Smooth muscle cell (in vitro differentiated cells): ENCODE measurements around the gene GIMAP5. TPM values are rescaled to one million over a fixed set of nuclear protein-coding genes. Genes with fewer than 3 reads are reported as not detected.

Experiments used
- DNase-seq: peaks from one replicate; lab custom pipeline; 2025; ENCODE audit not compliant: unreplicated experiment; lab: John Stamatoyannopoulos, UW
- H2AFZ ChIP-seq: fragments of 200-600 bp; sonication (generic); 2 replicates; pipeline ENCODE4 v1.6.0; 2016; ENCODE audit warnings: antibody characterized with exemption, low read depth, mild to moderate bottlenecking
- H3F3A ChIP-seq: fragments of 200-600 bp; sonication (generic); 2 replicates; pipeline ENCODE4 v1.6.0; 2017; ENCODE audit warnings: antibody characterized with exemption, low read depth
- H3K27ac ChIP-seq: fragments of 200-600 bp; sonication (generic); 2 replicates; pipeline ENCODE4 v1.5.1; 2016; ENCODE audit warnings: low read depth, mild to moderate bottlenecking
- H3K27me3 ChIP-seq: fragments of 200-600 bp; sonication (generic); 2 replicates; pipeline ENCODE4 v1.6.1; 2016; ENCODE audit warnings: low read depth, mild to moderate bottlenecking
- H3K36me3 ChIP-seq: fragments of 200-600 bp; sonication (generic); 2 replicates; pipeline ENCODE4 v1.5.1; 2016; ENCODE audit warnings: low read depth
- H3K4me1 ChIP-seq: fragments of 200-600 bp; sonication (generic); 2 replicates; pipeline ENCODE4 v1.5.1; 2016; ENCODE audit warnings: low read depth
- H3K4me2 ChIP-seq: fragments of 200-600 bp; sonication (generic); 2 replicates; pipeline ENCODE4 v1.6.0; 2016; ENCODE audit warnings: mild to moderate bottlenecking
- H3K4me3 ChIP-seq: fragments of 200-600 bp; sonication (generic); 2 replicates; pipeline ENCODE4 v1.5.1; 2016; ENCODE audit warnings: mild to moderate bottlenecking
- H3K79me2 ChIP-seq: fragments of 200-600 bp; sonication (generic); 2 replicates; pipeline ENCODE4 v1.6.0; 2016; ENCODE audit warnings: low read depth, mild to moderate bottlenecking
- H3K9ac ChIP-seq: fragments of 200-600 bp; sonication (generic); 2 replicates; pipeline ENCODE4 v1.6.0; 2016; ENCODE audit warnings: low read depth
- H3K9me3 ChIP-seq: fragments of 200-600 bp; sonication (generic); replicated peaks from 2 replicates; pipeline ENCODE4 v1.5.1; 2016; ENCODE audit warnings: low read depth
- H4K20me1 ChIP-seq: fragments of 200-600 bp; sonication (generic); 2 replicates; pipeline ENCODE4 v1.6.0; 2016; ENCODE audit warnings: low read depth
- CTCF ChIP-seq: fragments of 200-600 bp; sonication (generic); IDR thresholded peaks from 2 replicates; pipeline ENCODE4 v1.5.1; 2017; ENCODE audit warnings: borderline replicate concordance, mild to moderate bottlenecking, antibody characterized with exemption; ENCODE audit not compliant: insufficient read depth, poor library complexity, severe bottlenecking
- WGBS: methylation state at CpG from one replicate; pipeline ENCODE4 v1.1.7; 2016; ENCODE audit warnings: low lambda C conversion rate; 5-methylcytosine and 5-hydroxymethylcytosine counted together
- polyA plus RNA-seq: library from polyadenylated mRNA; unstranded; fragments of >200 nt; fragmentation: Nextera tagmentation; extraction: Ambion mirVana; gene quantifications from 2 replicates; pipeline ENCODE4 v1.2.1, GENCODE V29; 2016
- total RNA-seq: library from RNA; depleted of rRNA; stranded (reverse); fragments of >200 nt; gene quantifications from 2 replicates; pipeline ENCODE4 v1.2.3, GENCODE V29; 2014

Gene GIMAP5
- total and polyA plus RNA-seq, 2 experiments from 2014 or later = not detected

GRCh38 chr7:150723467-150723866, 13.8 kb upstream of the GIMAP5 start:
- no peak overlapping the region for H2AFZ ChIP-seq
- WGBS = 78% methylated on average over 1 of the region's 1 CpG
- no peak overlapping the region for H3K4me3 ChIP-seq

GRCh38 chr7:150727381-150727780, 9.8 kb upstream of the GIMAP5 start:
- no peak overlapping the region for H2AFZ ChIP-seq
- no peak overlapping the region for H3K4me2 ChIP-seq
- H3K4me1 ChIP-seq = no peaks in the 10 kb centered on the region
- no peak for DNase-seq
- no peaks in the 10 kb centered on the region for H3K79me2 ChIP-seq
- no peaks in the 10 kb centered on the region for H3K9me3 ChIP-seq
- H3K27ac ChIP-seq = no peak overlapping the region
- H3K36me3 ChIP-seq = no peaks in the 10 kb centered on the region
- no peaks in the 10 kb centered on the region for H3F3A ChIP-seq
- H3K9ac ChIP-seq = no peak overlapping the region
- peaks cover 7% of the 10 kb centered on the region for H3K27me3 ChIP-seq
- 65% methylated on average over 3 of the region's 3 CpGs for WGBS
- no peaks in the 10 kb centered on the region for H4K20me1 ChIP-seq
- no peak for TF ChIP-seq CTCF
- no peak overlapping the region for H3K4me3 ChIP-seq

More at GRCh38 chr7:150723467-150723866, 13.8 kb upstream of the GIMAP5 start:
- Histone ChIP-seq H3K27me3 (peaks cover 3% of the 10 kb centered on the region), H3K27ac (no peak overlapping the region), H3K9me3 (no peaks in the 10 kb centered on the region), H3K79me2 (no peaks in the 10 kb centered on the region), H4K20me1 (no peaks in the 10 kb centered on the region), H3F3A (no peaks in the 10 kb centered on the region), H3K4me2 (no peak overlapping the region), H3K36me3 (no peaks in the 10 kb centered on the region), H3K4me1 (no peaks in the 10 kb centered on the region), H3K9ac (no peak overlapping the region)
- TF ChIP-seq CTCF = no peak
- DNase-seq = no peak

- no peaks in the 10 kb centered on the region for H4K20me1 ChIP-seq
- no peak overlapping the region for H2AFZ ChIP-seq
- H3K4me3 ChIP-seq = no peak overlapping the region
- H3K27ac ChIP-seq = no peak overlapping the region
- H3K36me3 ChIP-seq = no peaks in the 10 kb centered on the region
- DNase-seq = no peak
- H3K4me2 ChIP-seq = no peak overlapping the region
- no peaks in the 10 kb centered on the region for H3K4me1 ChIP-seq
- H3F3A ChIP-seq = no peaks in the 10 kb centered on the region
- no peaks in the 10 kb centered on the region for H3K79me2 ChIP-seq
- TF ChIP-seq CTCF = no peak
- H3K9me3 ChIP-seq = no peaks in the 10 kb centered on the region
- peaks cover 7% of the 10 kb centered on the region for H3K27me3 ChIP-seq
- no peak overlapping the region for H3K9ac ChIP-seq
Measured at GRCh38 chr7:150728011-150728410, 9.2 kb upstream of the GIMAP5 start.

GRCh38 chr7:150728609-150729008, 8.6 kb upstream of the GIMAP5 start:
- Histone ChIP-seq H3K4me1 (no peaks in the 10 kb centered on the region), H3K9ac (no peak overlapping the region), H3K4me2 (no peak overlapping the region), H4K20me1 (no peaks in the 10 kb centered on the region), H3K9me3 (no peaks in the 10 kb centered on the region), H3K27me3 (peaks cover 7% of the 10 kb centered on the region), H3F3A (no peaks in the 10 kb centered on the region), H3K79me2 (no peaks in the 10 kb centered on the region), H3K36me3 (no peaks in the 10 kb centered on the region), H2AFZ (no peak overlapping the region), H3K27ac (no peak overlapping the region), H3K4me3 (no peak overlapping the region)
- no peak for DNase-seq
- no peak for TF ChIP-seq CTCF
